CD4-positive, alpha-beta T cell treated with Interleukin-6 at 100 ng/mL for 8 hours (primary cell): ENCODE results near the gene JAKMIP3.

Source experiments
- DNase-seq: peaks from one replicate; pipeline ENCODE4 v3.0.0-alpha.2; 2020; ENCODE audit warnings: mixed read lengths, low spot score

Gene JAKMIP3

DNA sequence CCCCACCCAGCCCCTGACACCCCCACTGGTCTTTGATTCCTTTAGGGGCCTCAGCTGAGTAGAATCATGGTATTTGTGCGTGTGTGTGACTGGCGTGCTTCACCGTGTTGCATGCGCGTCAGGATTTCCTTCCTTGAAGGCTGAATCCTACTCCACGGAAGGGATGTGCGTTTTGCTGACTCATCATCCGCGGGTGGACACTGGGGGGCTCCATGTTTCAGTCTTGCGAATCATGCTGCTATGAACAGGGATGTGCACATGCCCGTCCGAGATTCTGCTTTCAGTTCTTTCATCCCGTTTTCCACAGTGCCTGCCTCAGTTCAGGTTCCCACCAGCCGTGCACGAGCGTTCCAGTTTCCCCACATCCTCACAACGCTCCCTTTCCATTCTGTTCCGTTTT lies 20.9 kb upstream of the JAKMIP3 start:
- no peak for DNase-seq

- DNase-seq = no peak
These were observed 20.4 kb upstream of the JAKMIP3 start for GRCh38 chr10:132045324-132045723.

DNA sequence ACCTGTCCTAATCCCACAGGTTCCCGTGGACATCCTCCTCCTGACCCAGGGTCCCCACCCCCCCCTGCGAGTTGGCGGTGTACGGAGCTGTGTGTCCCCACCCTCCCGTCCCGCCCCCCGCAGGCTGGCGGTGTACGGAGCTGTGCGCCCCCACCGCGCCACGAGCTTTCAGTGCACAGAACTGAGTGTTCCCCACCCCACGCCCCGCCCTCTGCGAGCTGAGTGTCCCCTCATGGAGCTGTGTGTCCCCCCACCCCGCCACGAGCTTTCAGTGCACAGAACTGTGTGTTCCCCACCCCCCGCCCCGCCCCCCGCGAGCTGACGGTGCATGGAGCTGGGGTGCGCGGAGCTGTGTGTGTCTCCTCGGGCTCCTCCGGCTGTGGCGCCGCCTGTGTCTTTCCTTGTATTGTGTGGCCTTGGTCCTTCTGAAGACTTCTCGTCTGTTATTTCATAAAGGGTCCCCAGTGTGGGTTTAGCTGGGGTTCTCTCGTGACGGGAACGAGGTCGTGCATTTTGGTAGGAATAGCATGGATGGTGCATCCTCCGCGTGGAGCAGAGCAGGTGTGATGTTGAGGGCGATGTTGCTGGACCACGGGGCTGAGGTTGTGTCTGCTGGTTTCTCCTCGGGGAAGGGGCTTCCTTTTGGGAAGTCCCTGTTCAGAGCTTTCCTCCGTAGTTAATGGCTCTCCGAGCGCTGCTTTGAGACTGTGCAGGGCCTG lies 18.0 kb upstream of the JAKMIP3 start:
- DNase-seq = no peak

GRCh38 chr10:132048294-132048667 lies 17.5 kb upstream of the JAKMIP3 start:
- no peak for DNase-seq

GRCh38 chr10:132050191-132050590 lies 15.6 kb upstream of the JAKMIP3 start:
- DNase-seq = no peak

DNA sequence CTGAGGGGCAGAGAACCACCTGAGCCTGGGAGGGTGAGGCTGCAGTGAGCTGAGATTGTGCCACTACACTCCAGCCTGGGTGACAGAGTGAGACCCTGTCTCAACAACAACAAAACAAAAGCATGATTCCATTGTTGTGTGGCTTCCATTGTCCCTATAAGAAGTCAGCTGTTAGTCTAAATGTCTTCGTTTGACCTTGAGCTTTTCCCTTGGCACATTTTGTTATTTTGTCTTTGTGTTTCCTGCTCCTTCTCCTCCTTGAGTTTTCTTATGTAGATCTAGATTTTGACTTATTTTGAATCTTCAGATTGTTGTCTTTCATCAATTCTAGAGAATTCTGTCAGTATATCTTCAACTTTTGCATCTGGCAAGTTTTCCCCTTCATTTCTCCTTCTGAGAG lies 13.6 kb upstream of the JAKMIP3 start:
- DNase-seq = no peak

GRCh38 chr10:132054564-132054963 lies 11.2 kb upstream of the JAKMIP3 start:
- DNase-seq = no peak

DNA sequence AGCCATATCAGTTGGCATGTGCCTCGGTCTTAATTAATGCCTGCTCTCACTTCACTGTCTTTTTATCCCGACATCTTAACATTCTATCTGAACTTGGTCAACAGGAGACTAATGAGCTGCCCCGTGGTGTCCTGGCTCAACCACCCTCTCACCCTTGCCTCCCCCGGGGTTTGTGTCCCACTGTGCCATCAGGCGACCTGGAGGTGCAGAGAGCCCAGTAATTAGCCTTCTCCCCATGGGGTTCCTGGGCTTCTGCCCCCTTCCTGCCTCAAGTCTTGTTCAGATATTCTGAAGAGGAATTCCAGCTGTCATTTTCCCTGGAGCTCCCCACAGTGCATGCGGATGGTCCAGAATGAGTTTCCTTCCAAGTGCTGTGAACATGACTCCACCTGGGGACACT lies 10.1 kb upstream of the JAKMIP3 start:
- no peak for DNase-seq

DNA sequence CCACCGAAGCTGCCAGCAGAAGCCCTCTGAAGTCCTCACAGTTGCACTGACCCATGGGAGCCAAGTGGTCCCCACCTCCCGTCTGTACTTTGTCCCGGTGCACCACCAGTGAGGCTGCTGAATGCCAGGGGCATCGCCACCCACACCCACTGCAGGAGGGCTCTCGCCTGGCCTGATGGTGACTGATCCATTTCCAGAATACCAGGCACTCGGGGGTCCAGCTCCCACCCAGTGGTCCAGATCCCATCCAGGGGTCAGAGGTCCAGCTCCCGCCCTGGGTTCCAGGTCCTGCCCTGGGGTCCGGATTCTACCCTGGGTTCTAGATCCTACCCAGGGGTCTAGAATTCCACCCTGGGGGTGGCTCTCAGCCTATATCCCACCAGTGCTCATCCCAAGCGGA lies 9.1 kb upstream of the JAKMIP3 start:
- DNase-seq = no peak

DNA sequence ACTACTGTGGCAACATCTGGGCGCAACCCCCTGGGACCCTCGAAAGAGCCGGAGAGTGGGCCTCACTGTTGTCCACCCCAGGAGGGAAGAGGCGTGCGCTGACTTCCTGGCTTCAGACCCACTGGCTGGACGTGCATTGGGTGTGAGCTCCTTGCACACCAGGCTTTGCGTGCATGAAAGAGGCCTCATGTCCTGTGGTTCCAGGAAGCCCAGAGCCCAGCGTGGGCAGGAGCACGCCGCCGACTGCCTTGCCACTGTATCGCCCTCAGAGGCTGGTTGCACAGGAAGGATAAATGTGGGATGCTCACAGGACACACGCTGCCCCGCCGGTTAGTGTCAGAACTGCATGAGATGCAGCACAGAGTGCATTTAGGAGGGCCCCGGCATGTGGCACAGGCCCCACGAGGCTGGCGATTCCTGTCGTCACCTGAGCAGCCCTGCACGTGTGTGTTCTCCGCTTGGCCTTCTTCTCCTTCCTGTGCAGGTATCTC lies 8.5 kb upstream of the JAKMIP3 start:
- DNase-seq = no peak

- DNase-seq = no peak
These were observed 7.5 kb upstream of the JAKMIP3 start for GRCh38 chr10:132058111-132058745.

GRCh38 chr10:132058793-132059759 lies 6.7 kb upstream of the JAKMIP3 start:
- no peak for DNase-seq

GRCh38 chr10:132059760-132060508 lies 5.8 kb upstream of the JAKMIP3 start:
- DNase-seq = no peak

DNA sequence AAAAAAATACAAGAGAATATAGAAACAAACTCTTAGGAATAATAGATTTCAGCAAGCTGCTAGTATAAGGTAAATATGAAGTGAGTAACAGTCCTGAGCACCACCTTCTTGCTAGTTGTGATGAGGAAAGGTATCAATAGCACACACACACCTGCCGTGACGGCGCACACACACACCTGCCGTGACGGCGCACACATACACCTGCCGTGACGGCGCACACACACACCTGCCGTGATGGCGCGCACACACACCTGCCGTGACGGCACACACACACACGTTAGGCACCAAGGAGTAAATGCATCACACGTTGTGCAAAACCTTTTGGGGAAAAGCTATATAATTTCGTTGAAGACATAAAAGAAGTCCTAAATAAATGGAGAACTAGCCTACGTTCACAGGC lies 4.7 kb upstream of the JAKMIP3 start:
- no peak for DNase-seq

- DNase-seq = no peak
These were observed 4.3 kb upstream of the JAKMIP3 start for GRCh38 chr10:132061465-132061864.

GRCh38 chr10:132062116-132062515 lies 3.6 kb upstream of the JAKMIP3 start:
- DNase-seq = no peak

GRCh38 chr10:132062641-132063390 lies 2.9 kb upstream of the JAKMIP3 start:
- DNase-seq = no peak

DNA sequence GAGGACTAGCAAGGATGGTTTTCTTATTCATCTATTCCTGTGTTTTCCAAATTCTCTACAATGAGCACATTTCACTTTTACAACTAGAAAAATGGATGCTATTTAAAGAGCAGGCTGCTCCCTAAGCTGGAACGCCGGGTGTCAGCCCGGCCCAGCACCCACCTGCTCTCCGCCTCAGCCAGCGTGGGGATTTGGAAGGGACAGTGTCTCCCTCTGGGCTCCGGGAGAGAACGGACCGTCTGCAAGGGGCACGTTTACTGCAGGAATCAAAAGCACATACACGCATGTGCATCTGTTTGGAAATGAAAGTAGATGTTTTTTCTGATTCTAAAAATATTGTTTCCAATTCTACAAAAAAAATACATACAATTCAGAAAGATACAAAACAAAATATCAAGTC lies 2.3 kb upstream of the JAKMIP3 start:
- no peak for DNase-seq

DNA sequence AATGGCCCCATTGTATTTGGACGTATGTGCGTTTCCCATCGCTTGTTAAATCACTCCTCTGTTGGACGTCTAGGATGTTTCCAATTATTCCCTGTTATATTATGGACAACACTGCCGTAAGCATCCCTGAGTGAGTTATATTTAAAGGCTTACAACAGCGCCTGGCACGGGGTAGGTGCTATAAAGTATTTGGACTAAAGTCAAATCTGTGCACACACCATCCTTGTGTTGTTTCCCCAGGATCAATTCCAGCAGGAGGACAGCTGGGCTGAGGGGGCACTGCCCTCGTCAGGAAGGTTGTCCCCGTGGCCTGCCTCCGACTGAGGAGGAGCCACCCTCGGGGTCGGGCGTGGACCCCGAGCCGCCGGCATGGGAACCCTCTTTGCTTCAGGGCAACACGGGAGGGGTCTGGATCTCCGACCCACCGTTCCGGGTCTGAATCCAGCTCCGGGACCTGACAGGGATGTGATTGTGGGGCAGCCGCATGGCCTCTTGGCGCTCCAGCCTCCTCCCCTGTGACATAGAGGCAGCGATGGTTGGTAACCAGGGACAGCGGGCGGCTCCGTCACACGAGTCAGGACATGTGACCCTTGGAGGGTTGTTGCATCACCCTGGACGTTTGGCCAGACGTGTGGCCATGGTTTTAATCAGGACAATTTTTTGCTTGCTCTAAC lies 1.5 kb upstream of the JAKMIP3 start:
- DNase-seq = no peak

- DNase-seq = no peak
These were observed 842 bp upstream of the JAKMIP3 start for GRCh38 chr10:132064771-132065437.
